Measurements from ENCODE around the gene CFAP100.

The CFAP100 gene

GRCh38 chr3:126394179-126394976 lies at the start of gene CFAP100:
Gene CFAP100 (plus strand): TSS chr3:126394909. CDS start chr3:126396001, 1,092 bp downstream.
- DNase-seq: no peak

GRCh38 chr3:126345231-126345630 lies 49.5 kb upstream of the CFAP100 start:
- DNase-seq: no peak

DNA sequence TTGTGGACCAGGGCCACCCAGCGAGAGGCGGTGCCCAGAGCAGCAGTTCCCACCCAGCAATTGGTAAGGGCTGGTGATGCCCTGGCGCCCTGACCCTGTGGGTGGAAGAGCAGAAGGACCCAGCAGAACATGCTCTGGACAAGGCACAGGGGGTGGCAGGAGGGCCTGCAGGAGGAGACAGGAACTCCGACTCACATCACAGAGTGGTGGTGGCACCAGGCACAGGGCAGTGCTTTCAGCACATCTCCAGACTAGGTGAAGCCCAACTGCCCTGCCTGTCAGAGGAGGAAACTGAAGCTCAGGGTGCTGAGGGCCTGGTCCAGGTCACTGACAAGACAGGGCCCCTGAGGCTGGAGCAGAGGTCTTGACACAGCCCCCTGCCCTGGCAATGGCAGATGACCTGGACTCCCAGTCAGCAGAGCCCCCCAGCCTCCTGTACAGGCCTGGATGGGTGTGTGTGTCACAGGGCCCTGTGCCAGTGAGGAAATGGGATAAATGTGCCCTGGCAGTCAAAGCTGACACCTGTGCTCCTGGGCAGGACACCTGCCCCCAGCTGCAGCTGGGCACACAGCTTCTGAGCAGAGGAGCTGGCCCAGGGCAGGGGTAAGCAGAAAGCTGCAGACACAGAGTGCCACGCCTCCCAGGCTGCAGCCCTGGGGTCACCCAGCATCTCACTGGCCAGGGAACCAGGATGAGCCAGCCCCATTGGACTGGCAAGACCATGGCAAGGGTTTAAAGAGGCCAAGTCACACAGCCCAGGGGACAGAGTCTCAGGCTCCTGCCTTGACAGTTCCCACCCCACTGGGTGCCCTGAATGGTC lies 48.9 kb upstream of the CFAP100 start:
- no peak for DNase-seq

- no peak for DNase-seq
These were observed 48.2 kb upstream of the CFAP100 start for GRCh38 chr3:126346466-126346865.

DNA sequence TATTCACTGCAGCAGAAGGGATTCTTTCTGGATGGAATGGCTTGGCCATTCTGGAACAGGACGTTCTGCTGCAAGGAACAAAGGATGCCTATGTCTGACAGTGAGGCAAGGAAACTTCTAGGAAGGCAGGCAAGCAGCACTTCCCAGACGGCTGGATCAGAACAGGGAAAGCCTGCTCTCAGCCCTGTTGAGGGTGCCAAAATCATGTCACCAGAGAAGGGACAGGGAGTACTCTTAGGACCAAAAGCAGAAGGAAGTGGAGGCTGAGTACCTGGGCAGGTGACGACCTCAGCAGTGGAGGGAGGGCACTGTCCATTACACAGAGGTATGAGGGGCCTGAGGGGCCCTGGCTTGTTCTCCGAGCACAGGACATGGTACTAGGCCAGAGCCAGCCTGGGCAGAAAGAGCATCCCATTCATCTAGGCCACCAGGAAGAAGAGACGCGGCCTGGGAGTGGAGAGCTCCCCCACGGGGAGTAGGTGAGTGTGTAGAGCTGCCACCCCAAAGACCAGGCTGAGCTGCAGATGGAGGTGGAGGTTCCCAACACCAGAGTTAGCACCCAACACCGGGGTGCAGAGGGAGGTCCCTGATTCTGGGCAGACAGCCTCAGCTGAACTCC lies 47.1 kb upstream of the CFAP100 start:
- no peak for DNase-seq

GRCh38 chr3:126348308-126348920 lies 46.3 kb upstream of the CFAP100 start:
- no peak for DNase-seq

GRCh38 chr3:126349071-126349470 lies 45.6 kb upstream of the CFAP100 start:
- DNase-seq: no peak

- no peak for DNase-seq
These were observed 44.9 kb upstream of the CFAP100 start for GRCh38 chr3:126349611-126350501.

- DNase-seq: no peak
These were observed 44.1 kb upstream of the CFAP100 start for GRCh38 chr3:126350502-126351085.

GRCh38 chr3:126351086-126351770 lies 43.5 kb upstream of the CFAP100 start:
- no peak for DNase-seq

DNA sequence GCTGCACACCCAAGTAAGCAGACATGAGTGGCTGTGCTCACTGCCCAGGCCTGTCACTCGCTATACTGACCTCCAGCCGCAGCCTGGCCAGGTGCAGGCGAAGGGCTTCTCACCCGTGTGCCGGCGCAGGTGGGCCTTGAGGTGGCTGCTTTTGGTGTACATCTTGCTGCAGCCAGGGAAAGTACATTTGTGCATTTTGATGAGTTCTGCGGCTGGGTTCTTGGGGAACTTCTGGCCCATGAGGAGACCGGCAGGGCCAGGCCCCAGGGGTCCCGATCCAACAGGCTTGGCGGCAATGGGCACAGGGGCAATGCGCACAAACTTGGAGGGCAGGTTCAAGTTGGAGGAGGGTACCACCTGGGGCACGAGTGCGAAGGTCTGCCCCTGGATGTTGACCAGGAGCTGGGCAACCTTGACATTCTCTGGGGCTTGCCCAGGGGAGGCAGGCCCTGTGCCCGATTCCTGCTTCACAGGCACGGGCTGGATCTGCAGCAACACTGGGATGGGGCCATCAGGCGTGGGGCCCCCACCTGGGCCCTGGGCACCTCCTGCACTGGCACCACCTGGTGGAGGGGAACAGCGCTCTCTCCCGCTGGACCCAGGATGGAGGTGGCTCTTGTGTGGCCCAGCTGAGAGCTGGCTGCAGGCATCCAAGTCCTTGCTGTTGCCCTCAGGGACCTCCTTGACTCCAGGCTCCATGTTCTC lies 42.8 kb upstream of the CFAP100 start:
- DNase-seq: no peak

- DNase-seq: no peak
These were observed 41.9 kb upstream of the CFAP100 start for GRCh38 chr3:126352476-126353454.

DNA sequence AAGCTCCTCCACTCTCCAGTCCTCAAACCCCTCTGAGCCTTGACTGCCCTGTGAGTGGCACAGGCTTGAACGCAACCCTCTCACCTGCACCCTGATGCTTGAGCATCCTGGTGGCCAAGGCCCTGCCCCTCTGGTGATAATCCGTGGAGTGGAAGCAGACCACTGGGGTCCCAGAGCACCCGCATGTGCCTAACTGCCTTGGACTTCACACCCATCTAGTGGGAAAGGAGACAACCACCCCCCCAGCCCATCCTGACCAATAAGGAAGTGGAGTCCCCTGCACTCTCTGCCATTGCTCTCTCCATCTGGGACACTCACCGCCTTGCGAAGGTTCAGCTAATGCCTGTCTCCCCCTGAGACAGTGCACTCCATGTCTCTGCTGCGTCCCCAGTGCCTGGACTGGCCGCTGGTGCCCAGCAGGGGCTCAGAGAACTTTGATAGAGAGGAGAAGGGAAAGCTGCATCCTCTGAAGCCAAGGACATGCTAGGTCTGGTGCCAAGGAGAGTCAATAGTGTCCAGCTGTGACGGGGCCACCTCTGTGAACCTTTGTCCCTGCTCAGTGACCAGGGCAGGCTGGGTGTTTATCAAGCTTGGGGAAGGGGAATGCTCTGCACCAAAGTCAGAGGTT lies 40.9 kb upstream of the CFAP100 start:
- DNase-seq: no peak

- no peak for DNase-seq
These were observed 39.9 kb upstream of the CFAP100 start for GRCh38 chr3:126354776-126355175.

DNA sequence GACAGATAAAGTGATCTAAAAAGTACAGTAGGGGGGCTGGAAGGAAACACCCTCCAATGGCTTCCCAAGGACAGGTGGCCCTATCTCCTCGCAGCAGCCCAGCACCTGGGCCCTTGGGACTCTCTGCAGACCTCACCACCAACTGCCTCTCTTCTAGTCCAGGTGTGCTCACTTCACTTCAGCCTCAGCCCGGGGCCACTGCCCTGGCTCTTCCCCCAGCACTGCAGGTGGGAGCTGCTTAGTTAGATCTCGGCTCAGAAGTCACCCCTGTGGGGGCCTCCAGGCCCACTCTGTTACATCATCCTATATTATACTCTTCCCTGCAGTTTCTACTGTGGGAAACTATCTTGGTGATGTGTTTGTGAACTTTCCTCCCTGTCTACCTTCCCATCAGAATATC lies 39.5 kb upstream of the CFAP100 start:
- no peak for DNase-seq

- DNase-seq: no peak
These were observed 38.8 kb upstream of the CFAP100 start for GRCh38 chr3:126355777-126356372.

DNA sequence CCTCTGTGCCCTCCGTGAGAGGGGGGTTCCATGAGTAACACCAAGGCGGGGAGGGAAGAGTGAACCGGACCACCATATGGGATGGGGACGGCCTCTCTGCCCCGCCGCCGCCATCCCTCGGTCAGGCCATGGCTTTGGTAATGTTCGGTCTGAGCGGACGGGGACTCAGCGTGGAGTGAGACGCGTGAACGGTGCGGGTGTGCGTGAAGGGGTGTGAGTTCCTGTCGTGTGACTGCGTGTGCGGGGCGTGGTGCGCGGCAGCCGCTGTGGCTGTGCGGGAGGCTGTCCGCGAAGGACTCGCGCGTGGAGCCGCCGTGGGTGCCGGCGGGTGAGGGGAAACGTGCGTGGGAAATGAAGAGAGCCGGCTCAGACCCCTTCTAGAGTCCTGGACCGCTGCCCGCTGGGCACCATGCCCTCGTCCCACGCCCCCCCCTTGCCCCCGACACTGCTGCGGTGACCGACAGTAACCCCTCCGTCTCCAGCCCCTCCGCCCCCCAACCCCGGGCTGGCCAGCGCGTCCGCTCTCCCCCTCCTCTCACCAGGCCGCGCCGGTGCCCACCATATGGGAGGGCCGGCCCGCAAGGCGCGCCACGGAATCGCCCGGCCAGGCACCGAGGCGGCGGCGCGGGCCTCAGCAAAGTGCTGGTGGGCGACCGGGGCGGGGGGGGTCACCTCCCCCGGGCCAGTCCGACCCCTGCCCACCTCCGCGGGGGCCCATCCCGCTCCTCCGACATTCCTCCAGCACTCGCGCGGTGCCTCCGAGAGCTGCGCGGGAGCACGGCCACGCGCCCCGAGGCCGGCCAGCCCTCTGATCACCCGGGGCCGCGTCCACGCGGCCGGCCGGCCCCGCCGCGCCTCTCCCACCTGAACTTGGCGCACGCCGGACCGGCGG lies 38.1 kb upstream of the CFAP100 start:
- DNase-seq: peak; percentile 10

All from CD4-positive, alpha-beta T cell treated with Interleukin-10 for 1 hour (primary cell).